MCF 10A (cell line): ENCODE results near the gene ATP10B. TPM values are rescaled to one million over a fixed set of nuclear protein-coding genes. Genes with fewer than 3 reads are reported as not detected.

ENCODE experiments used
- BruUV-seq: library from RNA; stranded (reverse); fragments of 400-500 nt; replicated peaks from 2 replicates; lab custom pipeline; 2021; lab: Mats Ljungman, UMichigan
- CTCF ChIA-PET: fragments of 300-600 bp; sonication (Branson Sonifier 250); formaldehyde crosslinking; extraction: SDS; loops from one replicate; lab custom pipeline; 2021; ENCODE audit warnings: antibody characterized with exemption, inconsistent platforms; lab: Yijun Ruan, JAX
- POLR2A ChIA-PET: fragments of 300-600, 350-650 bp; sonication (Branson Sonifier 250); formaldehyde crosslinking; extraction: SDS; loops from one replicate; lab custom pipeline; 2020; ENCODE audit warnings: antibody characterized with exemption, inconsistent platforms; lab: Yijun Ruan, JAX
- DNase-seq: peaks from one replicate; pipeline ENCODE4 v3.0.0-alpha.2; 2018; ENCODE audit not compliant: unreplicated experiment
- H3K27ac Mint-ChIP-seq: one replicate; pipeline ENCODE4 v1.8.0; 2022; ENCODE audit warnings: mild to moderate bottlenecking, low read depth, mixed read lengths; ENCODE audit not compliant: unreplicated experiment
- H3K27me3 Mint-ChIP-seq: one replicate; pipeline ENCODE4 v1.8.0; 2022; ENCODE audit warnings: mixed read lengths; ENCODE audit not compliant: insufficient read depth, unreplicated experiment
- H3K36me3 Mint-ChIP-seq: one replicate; pipeline ENCODE4 v1.8.0; 2022; ENCODE audit warnings: mild to moderate bottlenecking, moderate library complexity, mixed read lengths; ENCODE audit not compliant: insufficient read depth, unreplicated experiment
- H3K4me1 Mint-ChIP-seq: one replicate; pipeline ENCODE4 v1.8.0; 2022; ENCODE audit warnings: mixed read lengths; ENCODE audit not compliant: insufficient read depth, unreplicated experiment
- H3K4me3 Mint-ChIP-seq: one replicate; pipeline ENCODE4 v1.8.0; 2022; ENCODE audit warnings: mild to moderate bottlenecking, moderate library complexity, mixed read lengths; ENCODE audit not compliant: unreplicated experiment
- H3K9me3 Mint-ChIP-seq: one replicate; pipeline ENCODE4 v1.8.0; 2022; ENCODE audit warnings: mixed read lengths; ENCODE audit not compliant: unreplicated experiment
- CTCF ChIP-seq: fragments of 200-600 bp; IDR thresholded peaks from one replicate; pipeline ENCODE4 v1.8.0; 2022; ENCODE audit warnings: antibody characterized with exemption, mild to moderate bottlenecking; ENCODE audit not compliant: unreplicated experiment
- intact Hi-C: fragments of 100-400 bp; cut with micrococcal nuclease; formaldehyde crosslinking; loops from 2 replicates; pipeline ENCODE4 v1.14.1; 2022
- total RNA-seq: library from RNA; stranded (reverse); gene quantifications from 2 replicates; pipeline ENCODE4 v1.2.3, GENCODE V29; 2022

The ATP10B gene
- total RNA-seq, 1 experiment from 2014 or later = not detected

- Mint-ChIP-seq H3K27ac (no peak overlapping the region), H3K4me3 (no peak overlapping the region), H3K4me1 (no peaks in the 10 kb centered on the region), H3K36me3 (no peaks in the 10 kb centered on the region), H3K9me3 (no peaks in the 10 kb centered on the region), H3K27me3 (no peaks in the 10 kb centered on the region)
- no TSS peak for BruUV-seq
- POLR2A ChIA-PET = interaction anchor here (0.6 kb wide), 1 partner anchor 735 kb away, joined by 3 read pairs; no protein-coding TSS in a partner anchor
- CTCF ChIA-PET = interaction anchor here (0.6 to 0.9 kb wide), 4 partner anchors 14 to 1025 kb away, joined by 3 to 4 read pairs (median 3); no protein-coding TSS in a partner anchor
- no peak for DNase-seq
- intact Hi-C loops = no loop called here
- no peak for TF ChIP-seq CTCF
Observed at GRCh38 chr5:160773646-160774410, 78.2 kb downstream of the ATP10B start.

DNA sequence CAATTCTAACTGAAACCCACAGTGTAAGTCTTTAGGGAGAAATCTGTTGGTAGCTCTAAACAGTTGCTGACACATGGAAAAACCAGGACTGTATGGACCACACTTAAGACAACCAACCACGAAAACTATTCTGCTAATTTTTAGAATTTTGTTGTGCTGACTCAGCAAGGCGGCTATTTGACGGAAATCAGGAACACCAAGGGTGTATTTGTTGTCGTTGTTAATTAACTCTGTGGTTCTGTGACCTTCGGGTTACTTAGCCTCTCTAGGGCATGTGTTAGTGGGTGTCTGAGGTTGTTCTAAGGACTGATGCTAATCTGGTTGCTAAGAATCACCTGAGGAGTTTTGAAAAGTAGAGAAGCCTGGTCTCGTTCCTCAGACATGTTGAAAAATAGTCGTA lies 79.2 kb downstream of the ATP10B start:
- intact Hi-C loops = no loop called here
- TF ChIP-seq CTCF = no peak
- Mint-ChIP-seq H3K27me3 (no peaks in the 10 kb centered on the region), H3K4me3 (no peak overlapping the region), H3K4me1 (no peaks in the 10 kb centered on the region), H3K36me3 (no peaks in the 10 kb centered on the region), H3K9me3 (no peaks in the 10 kb centered on the region), H3K27ac (no peak overlapping the region)
- CTCF ChIA-PET = interaction anchor here (0.9 kb wide), 1 partner anchor 15 kb away, joined by 3 read pairs; no protein-coding TSS in a partner anchor
- BruUV-seq = no TSS peak
- POLR2A ChIA-PET = no interaction called here
- no peak for DNase-seq

DNA sequence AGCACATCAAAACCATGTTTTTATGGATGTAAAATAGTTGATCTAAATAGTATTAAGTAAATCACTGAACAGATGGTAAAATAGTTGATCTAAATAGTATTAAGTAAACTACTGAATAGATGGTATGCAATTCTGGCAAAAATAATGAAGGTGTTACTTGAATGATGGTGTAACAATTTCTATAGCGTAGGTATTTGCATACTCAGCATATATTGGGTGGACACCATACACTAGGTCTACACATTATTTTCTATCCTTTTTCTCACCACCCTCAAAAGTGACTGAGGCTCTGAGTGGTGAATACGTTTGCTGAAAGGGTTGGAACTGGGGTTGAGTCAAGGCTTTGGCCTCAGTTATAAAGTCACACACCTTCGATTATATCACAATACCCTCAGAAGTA lies 81.3 kb downstream of the ATP10B start:
- DNase-seq = no peak
- no peaks in the 10 kb centered on the region for H3K9me3 Mint-ChIP-seq
- CTCF ChIA-PET = interaction anchor here (0.6 to 1.3 kb wide), 2 partner anchors 94 to 125 kb away, joined by 4 to 5 read pairs; no protein-coding TSS in a partner anchor
- H3K4me3 Mint-ChIP-seq = no peak overlapping the region
- H3K27me3 Mint-ChIP-seq = no peaks in the 10 kb centered on the region
- no peak for TF ChIP-seq CTCF
- H3K4me1 Mint-ChIP-seq = no peaks in the 10 kb centered on the region
- no peak overlapping the region for H3K27ac Mint-ChIP-seq
- POLR2A ChIA-PET = no interaction called here
- intact Hi-C loops = no loop called here
- no TSS peak for BruUV-seq
- H3K36me3 Mint-ChIP-seq = no peaks in the 10 kb centered on the region

DNA sequence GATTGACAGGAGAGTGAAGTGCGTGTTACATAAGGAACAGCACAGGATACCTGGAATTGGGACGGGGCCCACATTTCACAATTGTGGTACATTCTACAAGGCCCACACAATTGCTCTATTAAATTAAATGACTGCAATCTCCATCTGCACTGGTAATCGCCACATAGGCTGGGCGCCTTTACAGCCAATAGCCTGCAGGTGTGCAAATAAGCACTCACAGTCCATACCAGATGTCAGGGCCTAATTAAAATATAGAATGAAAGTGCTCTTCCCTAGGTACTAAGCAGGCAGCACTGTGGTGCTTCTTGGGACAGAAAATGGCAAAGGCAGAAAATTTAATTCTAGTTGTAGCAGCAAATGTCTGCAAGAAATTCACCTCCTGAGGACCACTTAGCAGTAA lies 82.7 kb downstream of the ATP10B start:
- no peak for DNase-seq
- no peaks in the 10 kb centered on the region for H3K27me3 Mint-ChIP-seq
- no TSS peak for BruUV-seq
- TF ChIP-seq CTCF = no peak
- H3K27ac Mint-ChIP-seq = no peak overlapping the region
- intact Hi-C loops = no loop called here
- POLR2A ChIA-PET = no interaction called here
- H3K9me3 Mint-ChIP-seq = no peaks in the 10 kb centered on the region
- H3K4me3 Mint-ChIP-seq = no peak overlapping the region
- no peaks in the 10 kb centered on the region for H3K4me1 Mint-ChIP-seq
- H3K36me3 Mint-ChIP-seq = no peaks in the 10 kb centered on the region
- CTCF ChIA-PET = interaction anchor here (1.3 kb wide), 1 partner anchor 93 kb away, joined by 5 read pairs; no protein-coding TSS in a partner anchor
